K562 (cell line): ENCODE results near the gene SLC22A23. TPM values are rescaled to one million over a fixed set of nuclear protein-coding genes. Genes with fewer than 3 reads are reported as not detected.

Source experiments
- EGR1 ChIP-seq: fragments of 450-650 bp; conservative IDR thresholded peaks from 2 replicates; pipeline ENCODE4 v1.6.1; 2017; ENCODE audit warnings: mild to moderate bottlenecking
- ETV1 ChIP-seq: fragments of 450-650 bp; conservative IDR thresholded peaks from 2 replicates; pipeline ENCODE4 v1.6.1; 2016; ENCODE audit warnings: missing genetic modification characterization, control low read depth, low read depth, missing compliant biosample characterization
- FOXA3 ChIP-seq, 2 experiments: fragments of 450-650 bp in 1 of 2; sonication (generic) in 1 of 2; formaldehyde crosslinking; IDR thresholded peaks in 1 of 2; conservative IDR thresholded peaks in 1 of 2; 2 replicates each; pipeline versions ENCODE4 v1.4.0 to v1.8.0; 2020 to 2022; ENCODE audit warnings: mild to moderate bottlenecking in 2 of 2, missing genetic modification reagents in 1 of 2
- TGIF2 ChIP-seq: sonication (generic); formaldehyde crosslinking; IDR thresholded peaks from 2 replicates; pipeline ENCODE4 v1.8.1; 2022; ENCODE audit warnings: mild to moderate bottlenecking, missing genetic modification reagents, moderate library complexity
- polyA plus RNA-seq, 8 experiments: library from polyadenylated mRNA; depleted of rRNA in 4 of 8; stranded (reverse) in 5 of 8; unstranded in 3 of 8; fragments of >200 nt; fragmentation: Nextera tagmentation in 2 of 8; fragmentation: Illumina TruSeq in 1 of 8; extraction: Ambion mirVana in 2 of 8; extraction: Trizol in 1 of 8; gene quantifications; 2 replicates each; pipeline versions ENCODE4 v1.2.1 to v1.2.3, GENCODE V29; 2011 to 2014; ENCODE audit warnings: inconsistent platforms in 1 of 8, missing spikeins in 1 of 8
- total RNA-seq, 7 experiments: library from RNA; depleted of rRNA in 6 of 7; stranded (reverse); fragments of >200 nt in 6 of 7; fragmentation: Illumina TruSeq in 2 of 7; extraction: Trizol in 2 of 7; gene quantifications; 2 replicates each; pipeline versions ENCODE4 v1.2.1 to v1.2.3, GENCODE V29; 2011 to 2021; ENCODE audit warnings: low replicate concordance in 1 of 7
- TF ChIP-seq, protein P1 (sequence below), 3 experiments: fragments of 200-800 bp in 1 of 3; fragments of 250-450 bp in 1 of 3; fragments of 450-650 bp in 1 of 3; sonication (Bioruptor Pico) in 1 of 3; sonication (Bioruptor generic) in 1 of 3; formaldehyde crosslinking in 1 of 3; IDR thresholded peaks; 2 replicates each; pipeline versions ENCODE4 v1.6.1 to v1.8.0; 2016 to 2022; ENCODE audit warnings: mild to moderate bottlenecking in 2 of 3, missing genetic modification characterization in 2 of 3, missing compliant biosample characterization in 1 of 3, moderate library complexity in 1 of 3
- TF ChIP-seq, protein P2 (sequence below): fragments of 200-800 bp; sonication (Bioruptor generic); IDR thresholded peaks from 2 replicates; pipeline ENCODE4 v1.6.1; 2017; ENCODE audit warnings: missing genetic modification characterization, missing compliant biosample characterization

Gene SLC22A23
- total and polyA plus RNA-seq, 9 of the 15 experiments (the other 6 are each of a cell fraction or from before 2014, with no cell fraction given): 0.30 to 8.7 (median 2.5) TPM

DNA sequence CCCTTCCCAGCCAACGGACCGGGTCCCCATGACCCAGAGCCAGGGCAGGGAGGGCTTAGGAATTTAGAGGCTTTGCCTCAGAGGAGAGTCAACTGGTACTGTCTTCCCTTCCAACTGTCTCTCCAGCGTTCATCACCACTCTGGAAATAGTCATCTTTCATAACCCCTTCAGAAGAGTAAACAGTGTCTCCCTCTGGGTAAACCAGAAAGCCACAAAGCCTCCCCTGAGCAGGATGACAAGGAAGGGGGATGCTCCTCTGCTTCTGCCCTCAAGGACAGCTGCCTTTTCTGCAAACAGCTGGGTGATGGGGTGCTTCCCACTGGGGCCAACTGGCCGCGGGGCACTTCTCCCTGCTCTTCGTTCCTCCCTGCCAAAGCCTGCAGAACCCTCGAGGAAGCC, 108.0 kb downstream of the SLC22A23 start (continued):
- TF ChIP-seq, protein P1, sequence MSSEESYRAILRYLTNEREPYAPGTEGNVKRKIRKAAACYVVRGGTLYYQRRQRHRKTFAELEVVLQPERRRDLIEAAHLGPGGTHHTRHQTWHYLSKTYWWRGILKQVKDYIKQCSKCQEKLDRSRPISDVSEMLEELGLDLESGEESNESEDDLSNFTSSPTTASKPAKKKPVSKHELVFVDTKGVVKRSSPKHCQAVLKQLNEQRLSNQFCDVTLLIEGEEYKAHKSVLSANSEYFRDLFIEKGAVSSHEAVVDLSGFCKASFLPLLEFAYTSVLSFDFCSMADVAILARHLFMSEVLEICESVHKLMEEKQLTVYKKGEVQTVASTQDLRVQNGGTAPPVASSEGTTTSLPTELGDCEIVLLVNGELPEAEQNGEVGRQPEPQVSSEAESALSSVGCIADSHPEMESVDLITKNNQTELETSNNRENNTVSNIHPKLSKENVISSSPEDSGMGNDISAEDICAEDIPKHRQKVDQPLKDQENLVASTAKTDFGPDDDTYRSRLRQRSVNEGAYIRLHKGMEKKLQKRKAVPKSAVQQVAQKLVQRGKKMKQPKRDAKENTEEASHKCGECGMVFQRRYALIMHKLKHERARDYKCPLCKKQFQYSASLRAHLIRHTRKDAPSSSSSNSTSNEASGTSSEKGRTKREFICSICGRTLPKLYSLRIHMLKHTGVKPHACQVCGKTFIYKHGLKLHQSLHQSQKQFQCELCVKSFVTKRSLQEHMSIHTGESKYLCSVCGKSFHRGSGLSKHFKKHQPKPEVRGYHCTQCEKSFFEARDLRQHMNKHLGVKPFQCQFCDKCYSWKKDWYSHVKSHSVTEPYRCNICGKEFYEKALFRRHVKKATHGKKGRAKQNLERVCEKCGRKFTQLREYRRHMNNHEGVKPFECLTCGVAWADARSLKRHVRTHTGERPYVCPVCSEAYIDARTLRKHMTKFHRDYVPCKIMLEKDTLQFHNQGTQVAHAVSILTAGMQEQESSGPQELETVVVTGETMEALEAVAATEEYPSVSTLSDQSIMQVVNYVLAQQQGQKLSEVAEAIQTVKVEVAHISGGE (CRISPR knock-in tag; IDR thresholded peaks at IDR 0.05): no peak
- TF ChIP-seq, protein P2, sequence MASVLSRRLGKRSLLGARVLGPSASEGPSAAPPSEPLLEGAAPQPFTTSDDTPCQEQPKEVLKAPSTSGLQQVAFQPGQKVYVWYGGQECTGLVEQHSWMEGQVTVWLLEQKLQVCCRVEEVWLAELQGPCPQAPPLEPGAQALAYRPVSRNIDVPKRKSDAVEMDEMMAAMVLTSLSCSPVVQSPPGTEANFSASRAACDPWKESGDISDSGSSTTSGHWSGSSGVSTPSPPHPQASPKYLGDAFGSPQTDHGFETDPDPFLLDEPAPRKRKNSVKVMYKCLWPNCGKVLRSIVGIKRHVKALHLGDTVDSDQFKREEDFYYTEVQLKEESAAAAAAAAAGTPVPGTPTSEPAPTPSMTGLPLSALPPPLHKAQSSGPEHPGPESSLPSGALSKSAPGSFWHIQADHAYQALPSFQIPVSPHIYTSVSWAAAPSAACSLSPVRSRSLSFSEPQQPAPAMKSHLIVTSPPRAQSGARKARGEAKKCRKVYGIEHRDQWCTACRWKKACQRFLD (CRISPR knock-in tag): no peak
- no peak for TF ChIP-seq EGR1
- no peak for TF ChIP-seq ETV1 (tag)
- TF ChIP-seq TGIF2: no peak
- peak in 1 of 2 experiments; percentile 83; a peak in 2 of 4 replicates for TF ChIP-seq FOXA3 (CRISPR knock-in tag; conservative IDR thresholded peaks at IDR 0.05 in 1 of 2, IDR thresholded peaks at IDR 0.05 in 1 of 2)
- TF ChIP-seq, all 486 proteins: peak for 4
